Right atrium auricular region (tissue), 2 donors: ENCODE results near the gene METTL22. TPM values are rescaled to one million over a fixed set of nuclear protein-coding genes. Genes with fewer than 3 reads are reported as not detected.

ENCODE experiments used
- DNase-seq: peaks from one replicate; pipeline ENCODE4 v3.0.0-alpha.2; 2019; ENCODE audit warnings: low spot score
- H3K27ac ChIP-seq, 2 donors: fragments of 200-600 bp; sonication (generic); 1 replicate in 1 of 2; 2 replicates in 1 of 2; pipeline ENCODE4 v1.5.1; 2016 to 2019
- H3K27me3 ChIP-seq, 2 donors: fragments of 200-600 bp; sonication (generic); one replicate each; pipeline versions ENCODE4 v1.5.1 to v1.6.0; 2017 to 2019
- H3K36me3 ChIP-seq: fragments of 200-600 bp; sonication (generic); one replicate; pipeline ENCODE4 v1.5.1; 2016
- H3K4me1 ChIP-seq, 2 donors: fragments of 200-600 bp; sonication (generic); one replicate each; pipeline versions ENCODE4 v1.5.1 to v1.6.0; 2017 to 2019
- H3K4me3 ChIP-seq, 2 donors: fragments of 200-600 bp; sonication (generic); 1 replicate in 1 of 2; 2 replicates in 1 of 2; pipeline ENCODE4 v1.5.1; 2017 to 2019; ENCODE audit warnings: mild to moderate bottlenecking in 1 of 2, moderate library complexity in 1 of 2
- H3K9me3 ChIP-seq, 2 donors: fragments of 200-600 bp; sonication (generic); one replicate each; pipeline ENCODE4 v1.5.1; 2019
- CTCF ChIP-seq, 2 donors: fragments of 200-600 bp; sonication (generic); IDR thresholded peaks; one replicate each; pipeline ENCODE4 v1.5.1; 2019; ENCODE audit warnings: antibody characterized with exemption in 2 of 2
- total RNA-seq, 2 donors: library from RNA; depleted of rRNA; stranded (reverse); fragments of >200 nt; gene quantifications; one replicate each; pipeline ENCODE4 v1.1.0, GENCODE V29; 2016

METTL22 gene
- total RNA-seq, 2 donors from 2014 or later: 10.0 to 24.3 TPM

DNA sequence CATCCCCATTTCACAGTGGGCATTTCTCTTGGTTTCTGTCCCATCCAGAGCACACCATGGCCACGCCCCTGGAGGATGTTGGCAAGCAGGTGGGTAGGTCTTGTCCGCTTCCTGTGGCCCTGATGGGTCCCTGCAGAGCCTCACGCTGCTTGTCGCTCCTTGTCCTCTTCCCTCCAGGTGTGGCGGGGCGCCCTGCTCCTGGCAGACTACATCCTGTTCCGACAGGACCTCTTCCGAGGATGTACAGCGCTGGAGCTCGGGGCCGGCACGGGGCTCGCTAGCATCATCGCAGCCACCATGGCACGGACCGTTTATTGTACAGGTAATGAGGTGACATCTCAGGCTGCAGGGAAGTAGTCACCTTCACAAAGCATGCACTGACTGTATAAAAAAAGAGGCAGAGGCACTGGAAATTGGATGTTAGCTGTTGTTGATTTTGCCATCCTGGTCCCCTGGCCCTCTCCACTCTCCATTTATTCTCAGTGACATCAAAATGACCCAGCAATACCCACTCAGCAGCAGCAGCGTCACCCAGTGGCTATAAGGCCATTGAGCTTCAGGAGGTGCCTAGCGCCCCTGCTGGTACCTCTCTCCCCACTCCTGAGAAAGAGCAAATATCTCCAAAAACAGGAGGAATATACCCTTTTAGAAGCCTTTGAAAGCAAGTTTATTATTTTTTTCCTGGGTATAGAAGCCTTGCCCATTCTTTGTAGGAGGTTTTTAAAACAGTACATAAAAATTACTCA, 13.7 kb downstream of the METTL22 start:
- H3K9me3 ChIP-seq: no peaks in the 10 kb centered on the region
- H3K4me3 ChIP-seq: no peak overlapping the region
- DNase-seq: no peak
- H3K27me3 ChIP-seq: no peaks in the 10 kb centered on the region
- TF ChIP-seq CTCF (IDR thresholded peaks at IDR 0.05): peak in 1 of 2 donors; percentile 11
- H3K36me3 ChIP-seq: peaks cover 91% of the 10 kb centered on the region
- H3K27ac ChIP-seq: no peak overlapping the region
- H3K4me1 ChIP-seq: no peaks in the 10 kb centered on the region

DNA sequence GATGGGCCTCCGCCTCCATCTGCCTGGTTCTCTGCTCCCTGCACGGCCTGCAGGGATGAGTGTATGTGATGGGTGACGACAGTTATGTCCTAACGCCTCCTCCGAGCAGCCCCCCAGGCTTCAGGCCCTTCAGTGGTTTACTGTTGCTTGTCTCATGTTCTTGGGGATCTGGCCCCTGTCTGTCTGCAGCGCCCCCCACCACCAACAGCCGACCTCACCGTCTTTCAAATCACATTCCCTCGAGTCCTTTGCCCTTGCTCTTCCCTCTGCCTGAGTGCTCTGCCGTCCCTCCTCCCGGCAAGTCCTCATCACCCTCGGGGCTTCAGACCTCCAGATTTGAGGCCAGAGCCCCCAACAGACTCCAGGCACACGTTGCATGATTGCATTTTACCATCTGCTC, 18.2 kb downstream of the METTL22 start:
- Histone ChIP-seq H3K4me1 (no peaks in the 10 kb centered on the region), H3K27me3 (no peaks in the 10 kb centered on the region), H3K36me3 (peaks cover 90% of the 10 kb centered on the region), H3K4me3 (no peak overlapping the region), H3K9me3 (no peaks in the 10 kb centered on the region), H3K27ac (no peak overlapping the region)
- DNase-seq: no peak
- no peak for TF ChIP-seq CTCF (IDR thresholded peaks at IDR 0.05)

DNA sequence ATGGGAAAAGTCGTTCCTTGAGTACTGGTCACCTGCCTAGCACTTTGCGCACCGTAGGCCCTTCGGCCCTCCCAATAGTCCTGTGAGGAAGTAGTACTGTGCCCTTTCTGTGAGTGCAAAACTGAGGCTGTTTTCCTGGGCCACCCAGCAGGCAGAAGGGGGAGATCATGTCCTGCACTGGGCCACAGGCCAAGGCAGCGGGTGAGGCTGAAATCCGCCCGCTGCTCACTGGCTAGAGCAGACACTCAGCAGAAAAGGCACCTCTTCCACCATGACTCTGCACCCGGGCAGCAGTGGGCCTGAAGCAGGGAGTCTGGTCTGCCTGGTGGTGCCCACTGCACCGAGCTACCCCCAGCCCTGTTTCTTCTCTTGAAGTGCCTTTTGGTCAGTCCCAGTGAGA, 20.2 kb downstream of the METTL22 start:
- Histone ChIP-seq H3K27me3 (no peaks in the 10 kb centered on the region), H3K4me1 (no peaks in the 10 kb centered on the region), H3K27ac (no peak overlapping the region), H3K36me3 (peaks cover 93% of the 10 kb centered on the region), H3K9me3 (no peaks in the 10 kb centered on the region), H3K4me3 (no peak overlapping the region)
- no peak for DNase-seq
- no peak for TF ChIP-seq CTCF (IDR thresholded peaks at IDR 0.05)

DNA sequence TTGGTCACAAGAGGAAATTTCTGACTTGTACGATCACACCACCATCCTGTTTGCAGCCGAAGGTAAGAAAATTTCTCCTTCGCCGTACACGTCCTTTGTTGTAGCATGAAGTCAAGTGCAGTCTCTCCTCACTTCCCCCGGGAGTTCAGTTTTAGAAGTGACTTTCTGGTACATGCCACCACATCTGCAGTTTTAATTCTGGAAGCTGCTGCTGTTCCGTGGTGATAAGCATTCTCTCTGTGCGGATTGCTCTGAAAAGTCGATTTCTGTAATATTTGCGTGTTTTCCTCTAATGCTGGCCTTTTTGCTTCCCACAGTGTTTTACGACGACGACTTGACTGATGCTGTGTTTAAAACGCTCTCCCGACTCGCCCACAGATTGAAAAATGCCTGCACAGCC, 20.6 kb downstream of the METTL22 start:
- Histone ChIP-seq H3K4me3 (no peak overlapping the region), H3K36me3 (peaks cover 93% of the 10 kb centered on the region)
- no peak for TF ChIP-seq CTCF (IDR thresholded peaks at IDR 0.05)

GRCh38 chr16:8644211-8645140, 23.0 kb downstream of the METTL22 start:
- no peak for TF ChIP-seq CTCF (IDR thresholded peaks at IDR 0.05)
- H3K4me3 ChIP-seq: no peak overlapping the region
- H3K27ac ChIP-seq: no peak overlapping the region
- no peaks in the 10 kb centered on the region for H3K27me3 ChIP-seq
- H3K4me1 ChIP-seq: no peaks in the 10 kb centered on the region
- H3K9me3 ChIP-seq: no peaks in the 10 kb centered on the region
- DNase-seq: peak; percentile 61
- H3K36me3 ChIP-seq: peaks cover 80% of the 10 kb centered on the region

More for the DNA sequence above, 20.6 kb downstream of the METTL22 start:
- DNase-seq: no peak
- Histone ChIP-seq H3K27me3 (no peaks in the 10 kb centered on the region), H3K4me1 (no peaks in the 10 kb centered on the region), H3K9me3 (no peaks in the 10 kb centered on the region), H3K27ac (no peak overlapping the region)
